ENCODE results near the gene AQP1.

DNA sequence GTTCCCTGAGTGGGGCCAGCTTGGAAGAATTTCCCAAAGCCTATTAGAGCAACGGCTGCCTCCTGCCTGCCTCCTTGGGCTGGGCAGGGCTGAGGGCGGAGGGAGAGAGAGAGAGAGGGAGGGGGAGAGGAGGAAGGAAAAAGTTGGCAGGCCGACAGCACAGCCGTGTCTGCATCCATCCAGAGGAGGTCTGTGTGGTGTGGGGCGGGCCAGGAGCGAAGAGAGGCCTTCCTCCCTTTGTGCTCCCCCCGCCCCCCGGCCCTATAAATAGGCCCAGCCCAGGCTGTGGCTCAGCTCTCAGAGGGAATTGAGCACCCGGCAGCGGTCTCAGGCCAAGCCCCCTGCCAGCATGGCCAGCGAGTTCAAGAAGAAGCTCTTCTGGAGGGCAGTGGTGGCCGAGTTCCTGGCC, at the start of gene AQP1:
- TF ChIP-seq, protein P1, sequence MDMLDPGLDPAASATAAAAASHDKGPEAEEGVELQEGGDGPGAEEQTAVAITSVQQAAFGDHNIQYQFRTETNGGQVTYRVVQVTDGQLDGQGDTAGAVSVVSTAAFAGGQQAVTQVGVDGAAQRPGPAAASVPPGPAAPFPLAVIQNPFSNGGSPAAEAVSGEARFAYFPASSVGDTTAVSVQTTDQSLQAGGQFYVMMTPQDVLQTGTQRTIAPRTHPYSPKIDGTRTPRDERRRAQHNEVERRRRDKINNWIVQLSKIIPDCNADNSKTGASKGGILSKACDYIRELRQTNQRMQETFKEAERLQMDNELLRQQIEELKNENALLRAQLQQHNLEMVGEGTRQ (IDR thresholded peaks at IDR 0.05; ENCODE audit: low read length), result no peak
- TF ChIP-seq, protein P2, sequence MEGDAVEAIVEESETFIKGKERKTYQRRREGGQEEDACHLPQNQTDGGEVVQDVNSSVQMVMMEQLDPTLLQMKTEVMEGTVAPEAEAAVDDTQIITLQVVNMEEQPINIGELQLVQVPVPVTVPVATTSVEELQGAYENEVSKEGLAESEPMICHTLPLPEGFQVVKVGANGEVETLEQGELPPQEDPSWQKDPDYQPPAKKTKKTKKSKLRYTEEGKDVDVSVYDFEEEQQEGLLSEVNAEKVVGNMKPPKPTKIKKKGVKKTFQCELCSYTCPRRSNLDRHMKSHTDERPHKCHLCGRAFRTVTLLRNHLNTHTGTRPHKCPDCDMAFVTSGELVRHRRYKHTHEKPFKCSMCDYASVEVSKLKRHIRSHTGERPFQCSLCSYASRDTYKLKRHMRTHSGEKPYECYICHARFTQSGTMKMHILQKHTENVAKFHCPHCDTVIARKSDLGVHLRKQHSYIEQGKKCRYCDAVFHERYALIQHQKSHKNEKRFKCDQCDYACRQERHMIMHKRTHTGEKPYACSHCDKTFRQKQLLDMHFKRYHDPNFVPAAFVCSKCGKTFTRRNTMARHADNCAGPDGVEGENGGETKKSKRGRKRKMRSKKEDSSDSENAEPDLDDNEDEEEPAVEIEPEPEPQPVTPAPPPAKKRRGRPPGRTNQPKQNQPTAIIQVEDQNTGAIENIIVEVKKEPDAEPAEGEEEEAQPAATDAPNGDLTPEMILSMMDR (IDR thresholded peaks at IDR 0.05; ENCODE audit: control extremely low read depth in 1 of 3, insufficient read depth in 1 of 3, low read depth in 1 of 3, low read length in 3 of 3), result no peak
- TF ChIP-seq KDM5A (IDR thresholded peaks at IDR 0.05; ENCODE audit: low read length) (no peak), SP1 (IDR thresholded peaks at IDR 0.05; ENCODE audit: low read depth, low read length) (no peak)
